GM12892 (cell line): ENCODE data around the gene SSB.

Experiments
- POLR2A ChIP-seq: IDR thresholded peaks from 2 replicates; pipeline ENCODE4 v1.6.1; 2011; ENCODE audit warnings: low read depth, low read length, control low read depth
- POLR2AphosphoS5 ChIP-seq: IDR thresholded peaks from 2 replicates; pipeline ENCODE4 v1.6.1; 2011; ENCODE audit warnings: low read depth, low read length, control low read depth

DNA sequence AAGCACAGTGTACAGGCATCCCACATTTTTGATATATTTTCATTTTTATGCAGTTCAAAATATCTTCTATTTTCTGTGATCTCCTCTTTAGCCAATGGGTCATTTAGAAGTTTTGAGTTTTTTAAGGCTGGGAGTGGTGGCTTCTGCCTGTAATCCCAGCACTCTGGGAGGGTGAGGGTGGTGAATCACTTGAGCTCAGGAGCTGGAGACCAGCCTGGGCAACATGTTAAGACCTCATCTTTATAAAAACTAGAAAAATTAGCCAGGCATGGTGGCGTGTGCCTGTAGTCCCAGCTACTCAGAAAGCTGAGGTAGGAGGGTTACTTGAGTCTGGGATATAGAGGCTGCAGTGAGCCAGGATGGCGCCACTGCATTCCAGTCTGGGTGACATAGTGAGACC, 46.3 kb downstream of the SSB start:
- TF ChIP-seq POLR2AphosphoS5 = no peak
- no peak for TF ChIP-seq POLR2A
